GM12878 (cell line): ENCODE data around the gene SHOC2. TPM values are rescaled to one million over a fixed set of nuclear protein-coding genes. Genes with fewer than 3 reads are reported as not detected.

Experiments
- ATAC-seq: fragments of 200-7000 bp; cut with Tn5 transposase; 3 replicates; pipeline ENCODE4 v1.9.1; 2020; ENCODE audit warnings: mild to moderate bottlenecking, moderate library complexity
- BruUV-seq: library from RNA; stranded (reverse); fragments of 400-500 nt; replicated peaks from 2 replicates; lab custom pipeline; 2021; lab: Mats Ljungman, UMichigan
- CTCF ChIA-PET: fragments of 300-600 bp; sonication (Branson Sonifier 250); formaldehyde crosslinking; extraction: SDS; loops from one replicate; lab custom pipeline; 2021; ENCODE audit warnings: inconsistent platforms; lab: Yijun Ruan, JAX
- POLR2A ChIA-PET: fragments of 350-600 bp; formaldehyde crosslinking; extraction: SDS; loops from one replicate; lab custom pipeline; 2021; ENCODE audit warnings: inconsistent platforms; lab: Charles Lee
- RAD21 ChIA-PET: fragments of 300-600 bp; sonication (Branson Sonifier 250); formaldehyde crosslinking; loops from one replicate; lab custom pipeline; 2023; ENCODE audit warnings: antibody characterized with exemption; ENCODE audit not compliant: unreplicated experiment; lab: Charles Lee
- SMC1A ChIA-PET: fragments of 300-600 bp; sonication (Branson Sonifier 250); formaldehyde crosslinking; loops from one replicate; lab custom pipeline; 2023; ENCODE audit not compliant: unreplicated experiment, uncharacterized antibody; lab: Charles Lee
- DNase-seq: peaks from one replicate; pipeline ENCODE4 v3.0.0-alpha.2; 2011; ENCODE audit warnings: low read depth, low spot score
- FAIRE-seq: peaks from 3 replicates; lab custom pipeline; 2011; peaks lifted over from hg19 to GRCh38; lab: Jason Lieb, UNC
- H2AFZ ChIP-seq: 2 replicates; pipeline ENCODE4 v1.6.0; 2011; ENCODE audit warnings: low read depth, low read length, control low read depth; ENCODE audit not compliant: control insufficient read depth
- H3K27ac ChIP-seq: 2 replicates; pipeline ENCODE4 v1.5.1; 2011; ENCODE audit warnings: control low read depth; ENCODE audit not compliant: control insufficient read depth, insufficient read depth
- H3K27me3 ChIP-seq, 2 experiments: replicated peaks in 1 of 2; 2 replicates each; pipeline versions ENCODE4 v1.6.0 to v1.6.1; 2011; ENCODE audit warnings: low read length in 1 of 2; ENCODE audit not compliant: control insufficient read depth in 2 of 2, insufficient read depth in 2 of 2
- H3K36me3 ChIP-seq, 2 experiments: 2 replicates each; pipeline ENCODE4 v1.5.1; 2011; ENCODE audit warnings: low read length in 1 of 2; ENCODE audit not compliant: control insufficient read depth in 2 of 2, insufficient read depth in 2 of 2
- H3K4me1 ChIP-seq: 2 replicates; pipeline ENCODE4 v1.6.1; 2011; ENCODE audit warnings: mild to moderate bottlenecking, low read length, moderate library complexity, mixed read lengths; ENCODE audit not compliant: control insufficient read depth, insufficient read depth
- H3K4me2 ChIP-seq: 2 replicates; pipeline ENCODE4 v1.6.0; 2011; ENCODE audit warnings: control low read depth; ENCODE audit not compliant: control insufficient read depth, insufficient read depth
- H3K4me3 ChIP-seq: fragments of 200-600 bp; sonication (generic); 2 replicates; pipeline ENCODE4 v1.5.1; 2016
- H3K79me2 ChIP-seq: 2 replicates; pipeline ENCODE4 v1.6.0; 2011; ENCODE audit warnings: low read length; ENCODE audit not compliant: control insufficient read depth, insufficient read depth
- H3K9ac ChIP-seq: 2 replicates; pipeline ENCODE4 v1.8.0; 2011; ENCODE audit warnings: low read length, control low read depth, mixed read lengths; ENCODE audit not compliant: control insufficient read depth, insufficient read depth
- H3K9me3 ChIP-seq: replicated peaks from 3 replicates; pipeline ENCODE4 v1.5.1; 2011; ENCODE audit warnings: mild to moderate bottlenecking, low read length; ENCODE audit not compliant: control insufficient read depth, insufficient read depth
- H4K20me1 ChIP-seq: 2 replicates; pipeline ENCODE4 v1.6.0; 2011; ENCODE audit not compliant: control insufficient read depth, insufficient read depth
- BRCA1 ChIP-seq: IDR thresholded peaks from 2 replicates; pipeline ENCODE4 v1.6.1; 2011; ENCODE audit warnings: low read depth, low read length, improper control_type of control experiment
- CEBPB ChIP-seq, 2 experiments: fragments of 150-350 bp in 1 of 2; IDR thresholded peaks; 2 replicates each; pipeline ENCODE4 v1.6.1; 2012 to 2014; ENCODE audit warnings: low read depth in 2 of 2, low read length in 2 of 2, borderline replicate concordance in 1 of 2, inconsistent platforms in 1 of 2
- FOXK2 ChIP-seq: fragments of 450-650 bp; IDR thresholded peaks from 2 replicates; pipeline ENCODE4 v1.6.1; 2017; ENCODE audit warnings: mild to moderate bottlenecking, moderate library complexity
- MTA2 ChIP-seq: fragments of 450-650 bp; IDR thresholded peaks from 2 replicates; pipeline ENCODE4 v1.6.1; 2016; ENCODE audit warnings: low read depth, mild to moderate bottlenecking, moderate library complexity
- MYB ChIP-seq: fragments of 150-350 bp; IDR thresholded peaks from 2 replicates; pipeline ENCODE4 v1.6.1; 2014; ENCODE audit warnings: mild to moderate bottlenecking, low read depth, low read length, borderline replicate concordance
- SIN3A ChIP-seq: IDR thresholded peaks from 2 replicates; pipeline ENCODE4 v1.6.1; 2012; ENCODE audit warnings: low read depth, low read length, improper control_type of control experiment
- SREBF1 ChIP-seq: IDR thresholded peaks from 2 replicates; pipeline ENCODE4 v1.6.1; 2012; ENCODE audit warnings: mild to moderate bottlenecking, low read length
- SREBF2 ChIP-seq: IDR thresholded peaks from 2 replicates; pipeline ENCODE4 v1.6.1; 2012; ENCODE audit warnings: mild to moderate bottlenecking, low read length
- ZNF274 ChIP-seq: IDR thresholded peaks from one replicate; pipeline ENCODE4 v1.8.0; 2011; ENCODE audit not compliant: insufficient read length, insufficient read depth
- WGBS: methylation state at CpG from one replicate; pipeline ENCODE4 v1.1.6; 2016; ENCODE audit warnings: low lambda C conversion rate; ENCODE audit not compliant: insufficient replicate concordance, insufficient coverage; ENCODE audit errors: missing lambda C conversion rate; 5-methylcytosine and 5-hydroxymethylcytosine counted together
- in situ Hi-C: fragments of 300-500 bp; cut with MboI; formaldehyde crosslinking; loops from 9 replicates; pipeline ENCODE4 v1.14.3; 2018; ENCODE audit warnings: mixed read lengths
- intact Hi-C: fragments of 100-400 bp; cut with micrococcal nuclease; formaldehyde crosslinking; loops from one replicate; pipeline ENCODE4 v1.14.2; 2022; ENCODE audit not compliant: unreplicated experiment
- polyA plus RNA-seq, 11 experiments: library from polyadenylated mRNA; depleted of rRNA in 4 of 11; unstranded in 6 of 11; stranded (reverse) in 5 of 11; fragments of >200 nt; fragmentation: Nextera tagmentation in 4 of 11; fragmentation: Illumina TruSeq in 1 of 11; extraction: Ambion mirVana in 4 of 11; extraction: Trizol in 1 of 11; gene quantifications; 1 replicate in 1 of 11; 2 replicates in 10 of 11; pipeline versions ENCODE4 v1.2.1 to v1.2.3, GENCODE V29; 2011 to 2016; ENCODE audit warnings: inconsistent platforms in 2 of 11, missing spikeins in 2 of 11, low read depth in 1 of 11
- total RNA-seq, 4 experiments: library from RNA; depleted of rRNA in 3 of 4; stranded (reverse); fragments of >200 nt in 3 of 4; fragmentation: Illumina TruSeq in 1 of 4; extraction: Trizol in 1 of 4; gene quantifications; 2 replicates each; pipeline versions ENCODE4 v1.2.1 to v1.2.3, GENCODE V29; 2013 to 2021
- TF ChIP-seq, protein P1 (sequence below): IDR thresholded peaks from 2 replicates; pipeline ENCODE4 v1.6.1; 2011; ENCODE audit warnings: low read depth, low read length, improper control_type of control experiment, borderline replicate concordance
- TF ChIP-seq, protein P2 (sequence below): IDR thresholded peaks from 2 replicates; pipeline ENCODE4 v1.6.1; 2011; ENCODE audit warnings: low read depth, mild to moderate bottlenecking, low read length, moderate library complexity, borderline replicate concordance; ENCODE audit errors: extremely low read depth
- TF ChIP-seq, protein P3 (sequence below): fragments of 450-650 bp; conservative IDR thresholded peaks from 2 replicates; pipeline ENCODE4 v1.6.1; 2017; ENCODE audit warnings: mild to moderate bottlenecking, moderate library complexity
- TF ChIP-seq, protein P4 (sequence below): fragments of 450-650 bp; IDR thresholded peaks from 2 replicates; pipeline ENCODE4 v1.6.1; 2014; ENCODE audit warnings: mild to moderate bottlenecking

The SHOC2 gene
- total and polyA plus RNA-seq, 10 of the 15 experiments (the other 5 are each of a cell fraction or from before 2014, with no cell fraction given) = 24.8 to 65.3 (median 42.6) TPM

DNA sequence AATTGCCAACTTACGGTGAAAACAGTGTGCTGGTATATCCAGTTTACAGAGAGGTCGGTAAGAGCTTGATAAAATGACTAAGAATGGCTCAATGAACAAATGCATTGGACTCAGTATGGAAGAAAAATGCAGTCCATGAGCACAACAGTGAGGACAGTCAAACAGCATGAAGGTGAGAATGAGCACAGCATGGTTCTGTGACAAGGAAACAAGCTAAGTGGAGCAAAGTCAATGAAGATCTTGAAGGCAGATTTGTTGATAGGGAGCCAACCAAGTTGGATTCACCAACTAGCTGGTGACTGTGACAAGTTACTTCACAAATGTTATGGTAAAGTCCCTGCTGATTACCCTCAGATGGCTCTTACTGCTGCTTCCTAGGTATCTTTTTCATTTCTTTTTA lies 75.9 kb downstream of the SHOC2 start:
- H3K27me3 ChIP-seq = no peaks in the 10 kb centered on the region
- DNase-seq (no peak), ATAC-seq (no peak), FAIRE-seq (no peak)
- H3K79me2 ChIP-seq = peaks cover 31% of the 10 kb centered on the region
- peaks cover 11% of the 10 kb centered on the region for H3K4me1 ChIP-seq
- no peak overlapping the region for H3K9ac ChIP-seq
- TF ChIP-seq SREBF2 (no peak), BRCA1 (no peak)
- peaks cover 3 to 17% of the 10 kb centered on the region in 2 experiments; a peak in 3 of 4 replicates for H3K36me3 ChIP-seq
- H2AFZ ChIP-seq = no peak overlapping the region
- 98% methylated on average over 2 of the region's 2 CpGs for WGBS
- no peak overlapping the region for H3K27ac ChIP-seq
- TSS peak; percentile 6 for BruUV-seq
- ChIA-PET CTCF (interaction anchor here (0.6 to 1.4 kb wide), 4 partner anchors 10 to 761 kb away, joined by 3 read pairs; no protein-coding TSS in a partner anchor), POLR2A (interaction anchor here (0.8 kb wide), 1 partner anchor 16 kb away, joined by 3 read pairs; no protein-coding TSS in a partner anchor), RAD21 (no interaction called here), SMC1A (interaction anchor here (0.9 to 2.9 kb wide), 11 partner anchors 9 to 77 kb away, joined by 3 to 9 read pairs (median 4); no protein-coding TSS in a partner anchor)
- no peak overlapping the region for H3K4me2 ChIP-seq
- peaks cover 3% of the 10 kb centered on the region; the same call in 1 of the 2 replicates for H4K20me1 ChIP-seq
- in situ Hi-C loops (no loop called here), intact Hi-C loops (no loop called here)
- H3K9me3 ChIP-seq = no peaks in the 10 kb centered on the region
- no peak overlapping the region for H3K4me3 ChIP-seq

DNA sequence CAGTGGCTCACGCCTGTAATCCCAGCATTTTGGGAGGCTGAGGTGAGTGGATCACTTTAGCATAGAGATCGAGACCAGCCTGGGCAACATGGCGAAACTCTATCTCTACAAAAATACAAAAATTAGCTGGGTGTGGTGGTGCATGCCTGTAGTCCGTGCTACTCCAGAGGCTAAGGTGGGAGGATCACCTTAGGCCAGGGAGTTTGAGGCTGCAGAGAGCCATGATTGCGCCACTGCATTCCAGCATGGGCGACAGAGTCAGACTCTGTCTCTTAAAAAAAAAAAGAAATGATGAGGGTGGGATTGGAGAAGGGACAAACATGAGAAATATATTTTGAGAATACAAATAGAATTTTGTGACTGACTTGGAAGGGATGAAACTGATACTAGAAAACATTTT lies 76.9 kb downstream of the SHOC2 start:
- ChIA-PET RAD21 (no interaction called here), POLR2A (no interaction called here), CTCF (interaction anchor here (0.6 to 1.4 kb wide), 3 partner anchors 11 to 760 kb away, joined by 3 read pairs; no protein-coding TSS in a partner anchor), SMC1A (interaction anchor here (0.9 to 2.9 kb wide), 7 partner anchors 8 to 83 kb away, joined by 3 to 9 read pairs (median 6); no protein-coding TSS in a partner anchor)
- intact Hi-C loops = no loop called here
- H4K20me1 ChIP-seq = peaks cover 3% of the 10 kb centered on the region; the same call in 1 of the 2 replicates
- in situ Hi-C loops = no loop called here
- H3K4me2 ChIP-seq = no peak overlapping the region
- no peaks in the 10 kb centered on the region for H3K27me3 ChIP-seq
- H2AFZ ChIP-seq = no peak overlapping the region
- FAIRE-seq = no peak
- no peak for DNase-seq
- WGBS = 96% methylated on average over 6 of the region's 6 CpGs
- no peak overlapping the region for H3K9ac ChIP-seq
- peaks cover 9% of the 10 kb centered on the region for H3K4me1 ChIP-seq
- BruUV-seq = no TSS peak
- no peak overlapping the region for H3K27ac ChIP-seq
- ATAC-seq = no peak
- H3K36me3 ChIP-seq = peaks cover 3 to 18% of the 10 kb centered on the region in 2 experiments; a peak in 3 of 4 replicates
- peaks cover 27% of the 10 kb centered on the region for H3K79me2 ChIP-seq
- H3K9me3 ChIP-seq = no peaks in the 10 kb centered on the region
- no peak overlapping the region for H3K4me3 ChIP-seq
- TF ChIP-seq, protein P1, sequence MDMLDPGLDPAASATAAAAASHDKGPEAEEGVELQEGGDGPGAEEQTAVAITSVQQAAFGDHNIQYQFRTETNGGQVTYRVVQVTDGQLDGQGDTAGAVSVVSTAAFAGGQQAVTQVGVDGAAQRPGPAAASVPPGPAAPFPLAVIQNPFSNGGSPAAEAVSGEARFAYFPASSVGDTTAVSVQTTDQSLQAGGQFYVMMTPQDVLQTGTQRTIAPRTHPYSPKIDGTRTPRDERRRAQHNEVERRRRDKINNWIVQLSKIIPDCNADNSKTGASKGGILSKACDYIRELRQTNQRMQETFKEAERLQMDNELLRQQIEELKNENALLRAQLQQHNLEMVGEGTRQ = no peak
- TF ChIP-seq, protein P2, sequence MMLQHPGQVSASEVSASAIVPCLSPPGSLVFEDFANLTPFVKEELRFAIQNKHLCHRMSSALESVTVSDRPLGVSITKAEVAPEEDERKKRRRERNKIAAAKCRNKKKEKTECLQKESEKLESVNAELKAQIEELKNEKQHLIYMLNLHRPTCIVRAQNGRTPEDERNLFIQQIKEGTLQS = no peak
- TF ChIP-seq SREBF1 (no peak), CEBPB (IDR thresholded peaks at IDR 0.05; ENCODE audit: borderline replicate concordance in 1 of 2, low read depth in 2 of 2, low read length in 2 of 2) (no peak), SIN3A (no peak), ZNF274 (no peak), SREBF2 (no peak), MYB (no peak), FOXK2 (no peak), MTA2 (no peak)
- TF ChIP-seq, protein P3, sequence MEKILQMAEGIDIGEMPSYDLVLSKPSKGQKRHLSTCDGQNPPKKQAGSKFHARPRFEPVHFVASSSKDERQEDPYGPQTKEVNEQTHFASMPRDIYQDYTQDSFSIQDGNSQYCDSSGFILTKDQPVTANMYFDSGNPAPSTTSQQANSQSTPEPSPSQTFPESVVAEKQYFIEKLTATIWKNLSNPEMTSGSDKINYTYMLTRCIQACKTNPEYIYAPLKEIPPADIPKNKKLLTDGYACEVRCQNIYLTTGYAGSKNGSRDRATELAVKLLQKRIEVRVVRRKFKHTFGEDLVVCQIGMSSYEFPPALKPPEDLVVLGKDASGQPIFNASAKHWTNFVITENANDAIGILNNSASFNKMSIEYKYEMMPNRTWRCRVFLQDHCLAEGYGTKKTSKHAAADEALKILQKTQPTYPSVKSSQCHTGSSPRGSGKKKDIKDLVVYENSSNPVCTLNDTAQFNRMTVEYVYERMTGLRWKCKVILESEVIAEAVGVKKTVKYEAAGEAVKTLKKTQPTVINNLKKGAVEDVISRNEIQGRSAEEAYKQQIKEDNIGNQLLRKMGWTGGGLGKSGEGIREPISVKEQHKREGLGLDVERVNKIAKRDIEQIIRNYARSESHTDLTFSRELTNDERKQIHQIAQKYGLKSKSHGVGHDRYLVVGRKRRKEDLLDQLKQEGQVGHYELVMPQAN = no peak
- TF ChIP-seq, protein P4, sequence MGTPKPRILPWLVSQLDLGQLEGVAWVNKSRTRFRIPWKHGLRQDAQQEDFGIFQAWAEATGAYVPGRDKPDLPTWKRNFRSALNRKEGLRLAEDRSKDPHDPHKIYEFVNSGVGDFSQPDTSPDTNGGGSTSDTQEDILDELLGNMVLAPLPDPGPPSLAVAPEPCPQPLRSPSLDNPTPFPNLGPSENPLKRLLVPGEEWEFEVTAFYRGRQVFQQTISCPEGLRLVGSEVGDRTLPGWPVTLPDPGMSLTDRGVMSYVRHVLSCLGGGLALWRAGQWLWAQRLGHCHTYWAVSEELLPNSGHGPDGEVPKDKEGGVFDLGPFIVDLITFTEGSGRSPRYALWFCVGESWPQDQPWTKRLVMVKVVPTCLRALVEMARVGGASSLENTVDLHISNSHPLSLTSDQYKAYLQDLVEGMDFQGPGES = no peak
